GM21576 (cell line): ENCODE results near the gene ELK4.
"Not testable (repeated sequence)": the region's sequence is repeated elsewhere in the genome, so short reads cannot be mapped to it uniquely, and the experiment has no call there.

Experiments used
- ATAC-seq: cut with Tn5 transposase; IDR thresholded peaks from one replicate; pipeline ENCODE4 v1.9.1; 2021; ENCODE audit warnings: mild to moderate bottlenecking, moderate library complexity; ENCODE audit not compliant: unreplicated experiment

Gene ELK4

DNA sequence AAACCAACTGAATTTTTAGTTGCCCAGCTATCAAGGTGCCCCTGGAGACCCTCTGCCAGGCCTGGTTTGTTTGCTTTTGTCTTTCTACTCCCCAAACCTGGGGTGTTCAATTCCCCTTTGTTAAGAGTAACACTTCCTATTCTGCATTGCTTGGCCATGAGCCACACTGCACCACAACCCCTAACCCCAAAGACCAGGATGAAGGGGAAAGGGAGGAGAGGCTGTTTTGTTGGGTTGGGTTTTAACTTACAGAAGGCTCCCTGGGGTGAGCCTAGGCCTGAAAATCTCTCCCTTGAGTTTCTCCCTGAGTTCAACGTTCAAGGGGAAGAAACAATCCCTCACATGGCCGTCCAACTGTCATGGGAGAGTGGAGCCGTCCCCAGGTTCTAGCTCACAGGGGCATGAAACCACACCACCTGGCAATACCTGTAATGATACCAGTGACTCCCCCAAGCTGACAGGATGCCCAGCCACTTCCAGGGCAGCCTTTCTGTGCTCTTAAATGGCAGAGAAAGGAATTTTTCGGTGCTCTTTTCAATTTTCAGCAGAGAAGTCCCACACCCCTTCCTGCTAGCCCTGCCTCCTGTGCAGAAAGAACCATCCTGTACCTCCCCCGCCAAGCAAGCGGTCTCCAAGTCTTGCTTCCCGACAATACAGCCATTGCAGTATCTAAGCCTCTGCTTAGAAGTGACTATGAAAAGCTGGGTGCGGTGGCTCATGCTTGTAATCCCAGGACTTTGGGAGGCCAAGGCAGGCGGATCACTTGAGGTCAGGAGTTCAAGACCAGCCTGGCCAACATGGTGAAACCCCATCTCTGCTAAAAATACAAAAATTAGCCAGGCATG, 33.6 kb upstream of the ELK4 start:
- ATAC-seq, result no peak

DNA sequence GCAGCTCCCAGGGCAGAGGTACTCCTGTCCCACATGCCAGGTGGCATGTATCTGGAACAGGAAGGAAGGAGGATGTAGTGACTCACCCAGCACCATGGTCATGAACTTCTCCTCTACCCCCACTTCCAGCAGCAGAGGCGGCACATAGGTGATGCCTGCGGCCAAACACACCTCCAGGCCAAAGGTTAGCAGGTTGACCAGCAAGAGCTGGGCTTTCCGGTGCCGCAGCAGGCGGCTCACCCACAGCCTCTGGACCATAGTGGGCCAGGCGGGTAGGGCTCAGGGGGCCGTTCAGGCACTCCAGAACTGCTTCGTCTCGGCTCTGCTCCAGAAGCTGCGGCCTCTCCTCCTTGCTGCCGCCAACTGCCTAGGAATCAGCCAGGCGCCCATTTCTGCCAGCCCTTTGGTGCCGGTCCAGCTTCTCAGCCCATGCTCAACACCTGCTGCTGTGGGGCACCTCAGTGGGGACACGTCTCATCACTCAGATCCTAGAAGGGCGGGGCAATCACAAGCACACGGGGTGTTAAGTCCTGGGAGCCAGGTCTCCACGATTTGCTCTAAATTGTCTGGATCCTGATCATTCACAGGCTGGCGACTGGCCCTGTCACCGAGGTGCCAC, 32.7 kb upstream of the ELK4 start:
- ATAC-seq, result no peak

DNA sequence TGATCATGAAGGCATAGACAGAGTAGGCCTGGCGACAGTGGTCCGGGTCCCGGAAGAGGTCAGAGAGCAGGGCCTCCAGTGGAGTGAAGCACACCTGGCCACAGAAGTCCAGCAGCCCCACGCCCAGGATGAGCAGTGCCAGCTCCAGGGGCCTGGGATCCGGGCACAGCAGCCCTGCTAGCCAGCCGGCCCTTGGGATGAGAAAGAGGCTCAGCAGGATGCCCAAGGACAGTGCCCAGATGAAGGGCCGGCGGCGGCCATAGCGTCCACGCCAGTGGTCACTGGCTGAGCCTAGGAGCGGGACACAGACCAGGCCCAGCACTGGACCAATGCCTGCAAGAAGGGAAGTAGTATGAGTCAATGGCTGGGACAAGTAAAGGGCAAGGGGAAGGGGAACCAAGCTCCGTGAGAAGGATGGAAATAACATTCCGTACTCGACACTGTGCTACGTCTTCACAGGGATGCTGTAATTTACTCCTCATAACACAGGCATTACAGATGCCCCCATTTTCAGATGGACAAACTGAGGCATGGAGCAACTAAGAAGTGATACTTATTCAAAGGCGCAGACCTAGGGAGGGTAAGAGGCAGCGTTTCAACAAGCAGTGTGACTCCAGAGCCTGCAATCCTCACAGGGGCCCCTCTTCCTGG, 31.6 kb upstream of the ELK4 start:
- no peak for ATAC-seq

DNA sequence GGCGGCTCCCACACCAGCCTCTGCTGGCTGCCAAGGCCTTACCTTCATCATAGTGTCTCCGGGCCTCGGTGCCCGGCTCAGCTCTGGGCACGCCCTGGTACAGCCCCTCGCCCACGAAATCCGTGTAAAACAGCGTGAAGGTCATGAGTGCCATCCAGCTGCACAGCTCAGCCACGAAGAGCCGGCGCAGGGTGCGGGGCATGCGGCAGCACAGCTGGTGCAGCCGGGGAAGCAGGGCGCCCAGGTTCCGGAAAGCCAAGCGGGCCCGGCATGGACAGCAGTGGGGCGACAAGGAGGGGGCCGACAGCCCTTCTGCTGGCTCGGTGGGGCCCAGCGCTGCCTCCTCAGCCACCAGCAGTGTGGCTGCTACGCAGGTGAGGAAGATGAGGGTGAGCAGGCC, 31.0 kb upstream of the ELK4 start:
- ATAC-seq, result no peak

- ATAC-seq, result no peak
These were observed 30.4 kb upstream of the ELK4 start for GRCh38 chr1:205662135-205662738.

DNA sequence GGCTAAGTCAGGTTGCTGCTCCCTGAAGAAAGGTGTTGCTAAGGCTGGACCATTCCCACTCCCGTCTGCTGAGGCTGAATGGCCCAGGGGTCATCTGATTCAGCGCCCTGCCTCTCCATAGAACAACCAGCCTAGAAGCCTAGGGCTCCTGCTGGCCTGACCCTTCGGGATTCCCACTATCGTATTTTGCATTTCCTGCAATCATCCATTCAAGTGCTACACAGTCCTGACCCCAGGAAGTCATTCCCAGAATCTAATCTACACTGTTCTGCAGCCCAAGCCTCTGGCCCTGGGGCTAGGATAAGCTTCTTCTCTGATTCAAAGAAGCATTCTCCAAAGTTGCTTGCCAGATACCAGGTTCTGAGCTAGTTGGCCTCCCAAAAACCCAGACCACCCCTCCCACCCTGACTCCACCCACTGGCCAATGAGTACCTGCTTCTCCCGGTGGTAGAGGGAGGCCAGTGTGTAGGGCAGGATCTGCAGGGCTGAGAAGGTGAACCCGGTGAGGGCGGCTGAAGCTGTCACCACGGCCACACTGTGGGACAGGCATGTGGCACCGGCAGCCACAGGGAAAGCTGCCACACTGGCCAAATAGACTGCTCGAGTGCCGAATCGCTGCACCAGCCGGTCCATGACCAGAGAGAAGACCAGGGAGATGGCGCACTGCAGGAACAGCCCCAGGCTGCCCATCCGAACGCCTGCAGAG, 29.8 kb upstream of the ELK4 start:
- ATAC-seq, result no peak

DNA sequence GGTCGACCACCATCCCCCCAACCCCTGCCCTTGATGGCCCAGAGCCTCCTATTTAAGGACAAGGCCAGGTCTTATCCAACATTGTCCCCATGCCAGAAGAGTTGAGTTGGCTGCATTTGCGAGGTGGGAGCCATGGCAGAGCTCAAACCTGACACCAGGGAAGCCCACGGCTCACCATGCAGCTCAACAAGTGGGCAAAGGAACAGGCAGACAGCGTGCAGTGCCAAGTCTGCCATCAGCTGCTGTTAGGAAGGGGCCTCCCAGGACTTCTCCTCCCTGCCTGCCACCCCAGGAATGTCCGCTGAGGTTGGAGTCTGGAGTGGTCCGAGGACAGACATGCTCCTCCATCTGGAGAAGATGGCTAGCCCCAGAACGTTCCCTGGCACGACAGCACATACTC, 28.6 kb upstream of the ELK4 start:
- ATAC-seq, result no peak

- ATAC-seq, result no peak
These were observed 27.3 kb upstream of the ELK4 start for GRCh38 chr1:205658943-205659581.

DNA sequence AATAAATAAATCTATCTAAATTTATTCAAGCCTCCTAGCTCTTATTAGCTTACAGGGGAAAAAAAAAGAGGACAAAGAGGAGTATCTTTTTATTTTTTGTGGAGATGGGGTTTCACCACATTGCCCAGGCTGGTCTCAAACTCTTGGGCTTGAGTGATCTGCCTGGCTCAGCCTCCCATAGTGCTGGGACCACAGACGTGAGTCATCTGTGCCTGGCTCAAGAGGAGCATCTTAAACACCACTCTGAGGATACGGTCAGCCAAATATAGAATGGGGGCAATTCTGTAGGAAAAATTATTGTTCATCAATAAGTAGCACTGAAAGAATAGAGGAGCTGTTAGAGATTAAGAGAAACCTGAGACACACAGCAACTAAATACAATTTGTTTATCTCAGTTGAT, 24.4 kb upstream of the ELK4 start:
- ATAC-seq, result no peak

DNA sequence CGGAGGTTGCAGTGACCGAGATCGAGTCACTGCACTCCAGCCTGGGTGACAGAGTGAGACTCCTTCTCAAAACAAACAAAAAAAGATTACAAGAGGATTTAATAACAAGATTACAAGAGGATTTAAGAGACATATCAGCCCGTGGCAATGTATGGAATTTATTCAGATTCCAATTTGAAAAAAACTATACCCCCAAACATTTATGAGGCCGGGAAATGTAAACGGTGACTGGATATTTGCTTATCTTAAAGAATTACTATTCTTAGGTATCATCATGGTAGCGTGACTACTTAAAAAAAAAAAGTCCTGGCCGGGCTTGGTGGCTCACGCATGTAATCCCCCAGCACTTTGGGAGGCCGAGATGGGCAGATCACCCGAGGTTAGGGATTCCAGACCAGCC, 21.2 kb upstream of the ELK4 start:
- no peak for ATAC-seq

- no peak for ATAC-seq
These were observed 18.4 kb upstream of the ELK4 start for GRCh38 chr1:205650241-205650640.

- no peak for ATAC-seq
These were observed 13.7 kb upstream of the ELK4 start for GRCh38 chr1:205645519-205645918.

DNA sequence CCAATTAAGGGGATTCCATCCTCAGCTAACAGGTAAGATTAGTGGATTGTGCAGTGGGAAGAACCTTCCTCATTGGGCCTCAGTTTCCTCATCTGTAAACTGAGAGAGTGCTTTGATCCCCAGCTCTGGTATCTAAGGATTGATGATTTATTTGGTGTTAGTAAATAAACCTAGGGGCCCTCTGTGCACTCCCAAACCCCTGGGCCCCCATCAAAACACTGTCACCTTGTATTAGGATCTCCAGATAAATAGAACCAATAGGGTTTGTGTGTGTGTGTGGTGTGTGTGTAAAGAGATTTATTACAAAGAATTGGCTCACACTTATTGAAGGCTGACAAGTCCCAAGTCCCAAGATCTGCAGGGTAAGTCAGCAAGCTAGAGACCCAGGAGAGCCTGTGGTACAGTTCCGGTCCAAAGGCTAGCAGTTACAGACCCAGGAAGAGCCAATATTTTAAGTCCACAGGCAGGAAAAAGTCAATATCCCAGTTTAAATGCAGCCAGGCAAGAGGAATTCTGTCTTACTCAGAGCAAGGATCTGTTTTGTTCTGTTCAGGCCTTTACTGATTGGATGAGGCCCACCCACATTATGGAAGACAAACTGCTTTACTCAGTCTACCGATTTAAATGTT, 11.0 kb upstream of the ELK4 start:
- no peak for ATAC-seq

GRCh38 chr1:205639567-205639966, 7.8 kb upstream of the ELK4 start:
- no peak for ATAC-seq

DNA sequence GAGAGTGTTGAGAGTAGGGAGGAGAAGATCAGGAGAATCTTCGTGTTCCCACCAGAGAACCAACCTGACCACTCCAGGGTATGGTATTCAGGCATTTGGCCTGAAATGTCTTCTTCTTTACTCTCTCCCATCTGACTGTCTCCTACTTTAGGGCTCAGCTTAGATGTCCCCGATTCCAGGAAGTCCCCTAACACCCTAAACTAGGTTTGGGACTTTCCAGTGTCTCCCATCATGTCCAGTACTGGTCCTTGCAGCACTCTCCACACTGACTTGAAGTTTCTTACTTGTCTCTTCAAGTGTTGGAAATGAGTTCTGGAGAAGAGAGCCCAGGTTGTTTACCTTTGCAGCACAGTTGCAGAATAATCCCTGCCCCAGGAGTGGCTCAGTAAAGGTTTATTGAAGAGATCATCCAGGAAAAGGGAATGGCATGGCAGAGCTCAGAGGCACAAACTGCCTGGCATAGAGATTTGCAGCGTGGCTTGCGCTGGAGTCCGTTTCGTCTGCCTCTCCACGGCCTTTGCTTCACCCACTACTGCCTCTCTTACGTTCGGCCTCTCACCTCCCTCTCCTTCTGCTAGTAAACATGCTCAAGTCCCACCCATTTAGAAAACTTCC, 6.2 kb upstream of the ELK4 start:
- no peak for ATAC-seq

DNA sequence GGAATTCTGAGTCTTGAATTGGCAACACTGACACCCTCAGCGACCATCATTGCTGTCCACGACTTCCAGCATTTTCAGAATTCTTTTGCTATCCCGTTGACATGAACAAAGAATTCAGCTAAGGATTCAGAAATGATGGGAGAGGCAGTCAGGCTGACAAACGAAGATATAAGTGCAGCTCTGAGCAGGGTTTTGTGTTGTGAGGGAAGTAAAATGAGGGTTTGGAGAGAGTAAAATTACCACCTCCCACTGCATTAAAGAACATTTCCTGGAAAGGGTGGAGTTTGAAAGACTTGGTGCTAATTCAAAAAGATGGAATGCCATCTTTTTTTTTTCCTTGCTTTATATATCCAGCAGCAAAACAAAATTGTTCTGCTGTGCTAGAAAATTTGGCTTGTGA, 4.9 kb upstream of the ELK4 start:
- no peak for ATAC-seq

GRCh38 chr1:205636138-205636530, 4.3 kb upstream of the ELK4 start:
- not testable (repeated sequence) for ATAC-seq

- ATAC-seq, result no peak
These were observed 1.7 kb upstream of the ELK4 start for GRCh38 chr1:205633421-205633976.

DNA sequence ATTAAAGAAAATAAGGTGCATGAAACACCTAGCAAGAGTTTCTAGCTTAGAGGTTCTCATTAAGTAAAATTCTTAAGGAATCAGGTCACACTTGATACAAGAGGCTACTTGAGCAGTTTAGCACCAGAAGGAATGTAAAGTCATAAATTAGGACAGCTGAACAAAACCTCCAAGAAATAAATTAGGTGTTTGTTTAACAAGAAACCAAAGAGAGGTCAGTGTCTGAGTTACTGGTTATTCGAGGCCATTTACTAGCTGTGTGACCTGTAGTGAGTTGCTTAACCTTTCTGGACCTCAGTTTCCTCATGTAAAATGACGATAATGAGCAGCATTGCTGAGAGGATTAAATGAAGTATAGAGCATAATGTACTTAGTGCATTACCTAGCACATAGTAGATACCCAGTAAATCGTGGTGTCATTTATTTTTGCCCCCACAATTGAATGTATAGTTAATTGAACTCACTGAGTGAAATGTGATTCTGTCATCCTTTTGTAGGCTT, 908 bp upstream of the ELK4 start:
- no peak for ATAC-seq
